Measurements from ENCODE around the gene ZFYVE19. TPM values are rescaled to one million over a fixed set of nuclear protein-coding genes. Genes with fewer than 3 reads are reported as not detected.
"Not testable (repeated sequence)": the region's sequence is repeated elsewhere in the genome, so short reads cannot be mapped to it uniquely, and the experiment has no call there.

Gene ZFYVE19
- total RNA-seq, 1 experiment from 2014 or later = 38.3 TPM

DNA sequence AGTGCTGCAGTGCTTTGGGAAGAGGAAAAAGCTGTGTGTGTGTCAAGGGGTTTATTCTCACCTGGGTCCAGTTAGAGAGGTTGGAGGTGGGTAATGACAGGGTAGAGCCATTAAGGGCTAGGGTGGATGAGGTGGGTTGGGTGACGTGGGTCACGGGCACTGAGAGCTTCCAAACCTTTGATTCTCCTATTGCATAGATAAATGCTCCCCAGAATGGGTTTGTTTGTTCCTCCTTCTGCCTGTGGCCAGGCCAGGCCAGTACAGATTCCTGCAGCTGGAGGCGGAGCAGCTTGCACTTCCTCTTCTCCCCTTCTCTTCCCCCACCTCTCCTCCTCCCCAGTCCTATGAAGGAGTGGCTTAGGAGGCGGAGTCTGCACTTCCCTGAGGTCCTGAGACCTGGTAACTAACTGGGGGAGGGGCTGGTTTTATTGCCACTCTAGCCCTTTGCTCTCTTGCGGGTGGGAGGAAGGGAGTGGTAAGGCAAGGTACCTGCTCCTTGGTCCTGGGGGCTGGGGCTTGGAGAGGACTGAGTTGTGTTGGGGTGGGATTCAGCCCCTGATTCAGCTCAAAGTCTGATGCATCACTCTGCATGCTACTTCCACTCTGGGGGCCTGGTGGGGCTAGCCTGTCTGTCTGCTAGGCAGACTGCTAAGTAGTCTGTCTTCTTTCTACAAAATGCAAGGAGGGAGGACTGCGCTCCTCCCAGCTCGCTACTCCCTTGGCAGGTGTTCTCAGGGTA is 40.5 kb downstream of the ZFYVE19 start:
- DNase-seq (ENCODE audit: low read depth) = no peak

DNA sequence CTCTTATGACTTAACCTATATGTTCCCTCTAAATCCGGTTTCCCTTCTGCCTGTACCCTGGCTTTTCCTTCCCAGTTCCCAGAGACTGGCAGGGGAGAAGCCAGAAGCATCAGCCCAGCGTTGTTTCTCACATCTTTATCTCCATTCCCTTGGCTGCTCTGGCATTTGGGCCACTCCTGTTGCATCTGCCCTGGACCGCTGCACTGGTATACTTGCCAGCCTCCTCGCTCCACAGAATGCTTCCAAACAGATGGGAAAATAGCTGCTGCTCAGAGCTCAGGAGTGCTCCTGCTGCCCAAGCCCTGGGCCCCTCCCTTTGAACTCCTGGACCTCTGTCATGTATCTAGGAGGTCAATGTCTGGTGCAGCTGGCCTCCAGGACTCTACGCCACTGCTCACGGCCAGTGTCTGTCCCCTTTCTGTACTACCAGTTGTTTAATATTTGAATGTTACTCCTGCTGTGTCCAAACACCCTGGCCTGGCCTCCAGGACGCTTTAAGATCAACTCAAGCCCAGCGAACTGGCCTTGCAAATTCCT is 43.8 kb downstream of the ZFYVE19 start:
- DNase-seq (ENCODE audit: low read depth) = no peak

DNA sequence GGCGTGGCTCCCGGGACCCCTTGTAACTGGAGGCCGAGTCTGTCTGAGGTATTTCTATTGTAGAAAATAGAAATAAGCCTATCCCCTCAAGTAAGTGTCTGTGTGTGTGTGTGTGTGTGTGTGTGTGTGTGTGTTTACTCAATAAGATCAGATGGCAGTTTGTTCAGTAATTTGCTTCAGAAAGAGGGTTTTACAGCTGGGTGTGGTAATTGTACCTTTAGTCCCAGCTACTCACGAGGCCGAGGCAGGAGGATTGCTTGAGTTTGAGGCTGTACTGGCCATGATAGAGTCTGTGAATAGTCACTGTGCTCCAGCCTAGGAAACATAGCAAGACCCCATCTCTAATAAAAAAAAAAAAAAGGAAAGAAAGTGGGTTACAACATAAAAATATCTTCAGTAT is 45.6 kb downstream of the ZFYVE19 start:
- DNase-seq (ENCODE audit: low read depth) = no peak

DNA sequence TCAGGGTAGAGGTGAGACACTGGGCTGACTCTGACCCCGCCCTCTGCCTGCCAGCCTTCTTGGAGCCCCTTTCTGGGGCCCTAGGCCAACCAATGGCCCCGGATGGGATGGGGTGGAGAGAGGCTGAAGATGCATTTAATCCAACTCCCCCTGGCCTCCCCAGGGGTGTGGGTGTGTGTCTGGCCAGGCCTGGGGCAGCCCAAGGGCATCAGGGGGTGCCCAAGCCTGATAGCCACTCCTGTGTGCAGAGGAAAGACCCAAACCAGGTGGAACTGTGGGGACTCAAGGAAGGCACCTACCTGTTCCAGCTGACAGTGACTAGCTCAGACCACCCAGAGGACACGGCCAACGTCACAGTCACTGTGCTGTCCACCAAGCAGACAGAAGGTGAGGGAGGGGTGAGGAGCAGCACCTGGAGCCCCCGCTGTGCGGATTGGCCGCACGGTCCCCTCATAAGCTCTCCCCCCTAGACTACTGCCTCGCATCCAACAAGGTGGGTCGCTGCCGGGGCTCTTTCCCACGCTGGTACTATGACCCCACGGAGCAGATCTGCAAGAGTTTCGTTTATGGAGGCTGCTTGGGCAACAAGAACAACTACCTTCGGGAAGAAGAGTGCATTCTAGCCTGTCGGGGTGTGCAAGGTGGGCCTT is 46.5 kb downstream of the ZFYVE19 start:
- no peak for DNase-seq (ENCODE audit: low read depth)

DNA sequence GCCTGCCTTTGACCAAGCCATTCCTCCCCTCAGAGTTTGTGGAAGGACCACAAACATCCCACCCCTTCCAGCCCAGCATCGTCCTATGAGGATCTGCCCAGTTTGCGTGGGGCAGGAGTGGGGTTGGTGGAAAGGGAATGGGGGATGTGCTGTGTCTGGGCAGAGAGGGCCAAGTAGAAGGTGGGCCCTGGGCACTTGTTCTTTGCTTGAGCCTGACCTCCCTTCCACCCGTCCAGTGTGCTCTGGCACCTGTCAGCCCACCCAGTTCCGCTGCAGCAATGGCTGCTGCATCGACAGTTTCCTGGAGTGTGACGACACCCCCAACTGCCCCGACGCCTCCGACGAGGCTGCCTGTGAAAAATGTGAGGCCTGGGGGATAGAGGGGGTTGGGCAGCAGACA is 47.3 kb downstream of the ZFYVE19 start:
- no peak for DNase-seq (ENCODE audit: low read depth)

DNA sequence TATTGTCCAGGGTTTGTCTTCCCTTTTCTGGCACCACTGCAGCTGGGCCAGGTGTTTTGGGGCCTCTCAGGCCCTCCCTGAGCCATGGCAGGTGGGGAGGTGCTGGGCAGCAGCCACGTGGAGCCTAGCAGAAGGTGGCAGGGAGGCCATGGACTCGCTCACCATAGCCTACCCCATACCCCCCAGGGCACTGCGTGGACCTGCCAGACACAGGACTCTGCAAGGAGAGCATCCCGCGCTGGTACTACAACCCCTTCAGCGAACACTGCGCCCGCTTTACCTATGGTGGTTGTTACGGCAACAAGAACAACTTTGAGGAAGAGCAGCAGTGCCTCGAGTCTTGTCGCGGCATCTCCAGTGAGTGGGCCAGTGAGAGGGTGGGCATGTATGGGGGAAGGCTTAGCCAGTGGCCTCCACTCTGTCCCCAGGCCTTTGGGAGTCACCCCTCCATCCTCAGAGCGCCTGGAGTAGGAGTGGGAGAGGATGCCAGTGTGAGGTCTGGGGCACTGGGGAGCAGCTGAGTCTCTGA is 48.9 kb downstream of the ZFYVE19 start:
- DNase-seq (ENCODE audit: low read depth) = no peak

DNA sequence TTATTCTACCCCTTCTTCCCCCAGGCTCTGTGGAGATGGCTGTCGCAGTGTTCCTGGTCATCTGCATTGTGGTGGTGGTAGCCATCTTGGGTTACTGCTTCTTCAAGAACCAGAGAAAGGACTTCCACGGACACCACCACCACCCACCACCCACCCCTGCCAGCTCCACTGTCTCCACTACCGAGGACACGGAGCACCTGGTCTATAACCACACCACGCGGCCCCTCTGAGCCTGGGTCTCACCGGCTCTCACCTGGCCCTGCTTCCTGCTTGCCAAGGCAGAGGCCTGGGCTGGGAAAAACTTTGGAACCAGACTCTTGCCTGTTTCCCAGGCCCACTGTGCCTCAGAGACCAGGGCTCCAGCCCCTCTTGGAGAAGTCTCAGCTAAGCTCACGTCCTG is 49.9 kb downstream of the ZFYVE19 start:
- no peak for DNase-seq (ENCODE audit: low read depth)

DNA sequence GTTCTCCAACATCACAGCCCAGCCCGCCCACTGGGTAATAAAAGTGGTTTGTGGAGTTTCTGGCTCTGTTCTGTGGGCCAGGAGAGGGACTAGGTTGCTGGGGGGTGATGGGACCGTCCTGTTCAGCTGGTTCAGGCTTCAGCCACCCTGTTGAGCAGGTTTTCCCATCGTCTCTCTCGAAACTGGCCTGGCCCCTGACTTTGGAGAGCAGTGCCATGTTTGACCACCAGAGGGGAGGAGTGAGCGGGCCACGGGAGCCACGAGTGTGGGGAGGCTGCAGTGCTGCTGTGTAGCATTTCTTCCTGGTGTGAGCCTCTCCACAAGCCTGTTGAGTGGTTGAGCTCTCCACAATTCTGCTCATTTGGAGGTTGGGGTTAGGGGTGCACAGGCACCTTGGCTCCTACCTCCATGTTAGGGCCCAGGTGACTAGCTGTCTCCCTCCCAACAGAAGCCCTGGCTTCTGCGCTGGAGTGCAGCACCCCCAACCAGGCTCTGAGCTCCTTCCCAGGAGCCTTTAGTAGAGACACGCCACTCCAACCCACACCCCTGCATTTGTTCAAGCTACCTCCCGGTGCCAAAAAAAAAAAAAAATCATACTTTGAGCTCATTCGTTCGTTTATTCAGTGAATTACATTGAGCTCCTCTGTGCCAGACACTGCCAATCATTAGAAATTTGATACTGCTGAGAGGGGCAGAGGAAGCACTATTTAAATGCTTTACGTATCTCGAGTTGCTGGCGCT is 50.9 kb downstream of the ZFYVE19 start:
- peak; percentile 63 for DNase-seq (ENCODE audit: low read depth)

DNA sequence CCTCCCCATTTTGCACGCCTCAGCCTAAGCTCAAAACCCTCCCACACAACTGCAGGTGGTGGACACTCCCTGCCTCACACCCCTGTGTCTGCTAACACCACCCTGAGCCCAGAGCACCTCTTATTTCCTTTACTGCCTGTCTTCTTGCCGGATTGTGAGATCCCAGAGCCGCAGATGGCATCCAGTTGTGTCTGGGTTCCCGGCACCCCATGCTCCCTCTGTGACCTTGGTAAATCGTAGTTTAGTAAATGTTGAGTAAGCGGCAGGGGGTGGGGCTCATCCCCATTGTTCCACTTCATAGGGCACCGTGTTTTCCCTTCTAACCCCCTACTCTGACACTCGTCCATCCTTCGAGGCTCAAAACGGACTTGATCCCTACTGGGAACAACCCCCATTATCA is 51.8 kb downstream of the ZFYVE19 start:
- no peak for DNase-seq (ENCODE audit: low read depth)

DNA sequence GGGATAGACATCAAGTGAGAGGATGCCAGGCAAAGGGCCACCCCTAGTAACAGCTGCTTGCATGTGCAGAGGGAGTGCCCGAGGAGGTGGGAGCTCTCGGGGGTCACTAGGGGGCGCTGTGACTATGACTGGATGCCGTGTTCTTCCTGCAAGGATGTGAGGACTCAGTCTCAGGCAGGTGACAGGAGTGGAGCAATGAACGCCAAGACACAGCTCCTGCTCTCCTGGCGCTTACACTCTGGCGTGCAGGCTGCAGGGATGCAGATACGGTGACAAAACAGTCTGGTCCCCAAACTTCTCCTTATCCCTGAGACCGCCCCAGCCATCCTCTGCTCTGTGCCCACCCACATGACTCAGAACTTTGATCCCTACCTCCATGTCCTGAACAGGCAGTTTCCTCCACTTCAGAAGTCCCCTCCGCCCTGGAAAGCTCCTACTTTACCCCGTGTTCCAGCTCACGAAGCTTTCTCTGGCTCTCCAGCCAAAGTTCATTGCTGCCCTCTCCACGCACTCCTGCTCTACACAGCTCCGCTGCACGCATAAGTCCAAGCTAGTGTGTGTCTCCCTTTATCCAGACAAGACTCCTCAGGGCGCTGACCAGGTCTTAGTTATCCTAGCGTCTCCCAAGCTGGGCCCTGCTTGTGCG is 52.4 kb downstream of the ZFYVE19 start:
- DNase-seq (ENCODE audit: low read depth) = peak; percentile 70

DNA sequence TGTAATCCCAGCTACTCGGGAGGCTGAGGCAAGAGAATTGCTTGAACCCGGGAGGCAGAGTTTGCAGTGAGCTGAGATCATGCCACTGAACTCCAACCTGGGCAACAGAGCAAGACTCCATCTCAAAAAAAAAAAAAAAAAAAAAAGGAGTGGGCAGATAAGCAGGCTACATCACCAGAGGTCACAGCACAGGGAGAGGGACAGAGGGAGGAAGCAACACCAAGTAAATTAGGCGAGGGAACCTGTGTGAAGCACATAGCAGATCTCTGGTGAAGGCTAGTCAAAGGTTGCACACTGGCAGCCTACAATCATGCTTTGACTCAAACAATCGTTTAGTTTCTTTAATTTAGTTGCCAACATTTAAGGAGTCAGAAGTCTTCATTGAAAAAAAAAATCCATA is 54.3 kb downstream of the ZFYVE19 start:
- not testable (repeated sequence) for DNase-seq (ENCODE audit: low read depth)

DNA sequence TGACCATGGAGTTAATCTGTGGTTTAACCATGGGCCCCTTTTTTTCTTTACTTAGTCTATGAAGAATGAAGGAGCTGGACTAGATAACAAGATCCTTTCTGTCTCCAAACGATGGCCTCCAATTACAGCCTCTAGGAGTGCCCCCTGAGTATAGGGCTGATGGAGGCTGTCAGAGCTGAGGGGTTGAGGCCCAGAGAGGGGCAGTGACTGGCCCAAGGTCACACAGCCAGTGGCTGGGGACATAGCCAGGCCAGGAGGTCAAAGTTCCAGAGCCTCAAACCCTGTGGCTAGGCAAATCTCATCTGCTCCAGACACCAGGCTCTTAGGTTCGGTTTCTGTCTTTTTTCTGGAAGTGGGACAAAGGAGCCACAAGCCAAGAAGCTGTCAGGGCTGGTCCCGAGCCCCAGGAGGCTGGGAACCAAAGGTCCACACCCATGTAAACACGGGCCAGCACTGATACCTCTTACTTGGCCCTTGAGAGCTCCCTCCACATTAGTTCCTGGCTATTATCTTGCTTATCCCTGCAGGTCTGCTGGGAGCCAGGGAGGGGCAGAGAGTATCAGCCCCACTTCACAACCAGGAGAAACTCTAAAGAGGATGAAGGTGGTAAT is 56.9 kb downstream of the ZFYVE19 start:
- DNase-seq (ENCODE audit: low read depth) = no peak

Other genes starting within 250 kb of the ZFYVE19 start
- gene CCDC32, start 242.0 kb upstream of the ZFYVE19 start, total RNA-seq (2014; rRNA removed; shearing (Covaris generic)) = 24.8 and 53.7 TPM in 2 replicates
- 12.2 and 13.2 TPM in 2 replicates for gene RPUSD2, start 237.8 kb upstream of the ZFYVE19 start, total RNA-seq (2014; rRNA removed; shearing (Covaris generic))
- 69.5 and 90.1 TPM in 2 replicates for gene KNL1, start 212.8 kb upstream of the ZFYVE19 start, total RNA-seq (2014; rRNA removed; shearing (Covaris generic))
- 13.8 and 15.7 TPM in 2 replicates for gene RAD51, start 111.9 kb upstream of the ZFYVE19 start, total RNA-seq (2014; rRNA removed; shearing (Covaris generic))
- 13.6 and 17.0 TPM in 2 replicates for gene RMDN3, start 51.8 kb upstream of the ZFYVE19 start, total RNA-seq (2014; rRNA removed; shearing (Covaris generic))
- gene GCHFR, start 43.0 kb upstream of the ZFYVE19 start, total RNA-seq (2014; rRNA removed; shearing (Covaris generic)) = 4.6 and 6.1 TPM in 2 replicates
- gene C15orf62, start 37.1 kb upstream of the ZFYVE19 start, total RNA-seq (2014; rRNA removed; shearing (Covaris generic)) = not detected in 2 replicates
- gene DNAJC17, start 384 bp downstream of the ZFYVE19 start, total RNA-seq (2014; rRNA removed; shearing (Covaris generic)) = 36.3 and 36.9 TPM in 2 replicates
- gene PPP1R14D, start 21.6 kb downstream of the ZFYVE19 start, total RNA-seq (2014; rRNA removed; shearing (Covaris generic)) = not detected in 2 replicates
- not detected in 2 replicates for gene SPINT1, start 37.0 kb downstream of the ZFYVE19 start, total RNA-seq (2014; rRNA removed; shearing (Covaris generic))
- gene RHOV, start 67.1 kb downstream of the ZFYVE19 start, total RNA-seq (2014; rRNA removed; shearing (Covaris generic)) = 0.12 and 0.20 TPM in 2 replicates
- 14.9 and 18.4 TPM in 2 replicates for gene VPS18, start 87.4 kb downstream of the ZFYVE19 start, total RNA-seq (2014; rRNA removed; shearing (Covaris generic))
- gene DLL4, start 122.3 kb downstream of the ZFYVE19 start, total RNA-seq (2014; rRNA removed; shearing (Covaris generic)) = 2.5 and 2.6 TPM in 2 replicates
- 6.8 and 9.5 TPM in 2 replicates for gene CHAC1, start 146.4 kb downstream of the ZFYVE19 start, total RNA-seq (2014; rRNA removed; shearing (Covaris generic))